H1 (cell line): ENCODE measurements around the gene TNN.

Experiments used
- CEBPB ChIP-seq: IDR thresholded peaks from 2 replicates; pipeline ENCODE4 v1.6.1; 2012; ENCODE audit warnings: low read depth, low read length
- CTCF ChIP-seq, 3 experiments: IDR thresholded peaks; 1 replicate in 2 of 3; 2 replicates in 1 of 3; pipeline versions ENCODE4 v1.5.1 to v1.6.1; 2011; ENCODE audit warnings: low read length in 3 of 3, mild to moderate bottlenecking in 3 of 3, inconsistent platforms in 2 of 3, low read depth in 1 of 3, moderate library complexity in 1 of 3; ENCODE audit not compliant: insufficient read depth in 1 of 3; ENCODE audit errors: control extremely low read depth in 1 of 3
- EZH2 ChIP-seq: fragments of 200-600 bp; sonication (generic); IDR thresholded peaks from 2 replicates; pipeline ENCODE4 v1.7.1; 2012; ENCODE audit warnings: low read depth, mild to moderate bottlenecking, moderate library complexity, low read length, inconsistent platforms; ENCODE audit not compliant: severe bottlenecking
- GTF2F1 ChIP-seq: IDR thresholded peaks from 2 replicates; pipeline ENCODE4 v1.6.1; 2012; ENCODE audit warnings: low read depth, low read length, improper control_type of control experiment, borderline replicate concordance
- JUN ChIP-seq: IDR thresholded peaks from 2 replicates; pipeline ENCODE4 v1.6.1; 2011; ENCODE audit warnings: low read depth, mild to moderate bottlenecking, improper control_type of control experiment, low read length
- JUND ChIP-seq: IDR thresholded peaks from 2 replicates; pipeline ENCODE4 v1.6.1; 2011; ENCODE audit warnings: mild to moderate bottlenecking, improper control_type of control experiment, low read length
- KDM1A ChIP-seq: fragments of 200-600, 300-600 bp; sonication (generic); IDR thresholded peaks from 2 replicates; pipeline ENCODE4 v1.7.1; 2016; ENCODE audit warnings: mild to moderate bottlenecking, low read length, borderline replicate concordance
- POLR2A ChIP-seq, 2 experiments: IDR thresholded peaks; 1 replicate in 1 of 2; 2 replicates in 1 of 2; pipeline ENCODE4 v1.6.1; 2011; ENCODE audit warnings: low read depth in 2 of 2, low read length in 2 of 2, mild to moderate bottlenecking in 2 of 2; ENCODE audit errors: control extremely low read depth in 1 of 2
- RAD21 ChIP-seq, 2 experiments: IDR thresholded peaks in 1 of 2; conservative IDR thresholded peaks in 1 of 2; 2 replicates each; pipeline ENCODE4 v1.6.1; 2011; ENCODE audit warnings: low read depth in 2 of 2, low read length in 2 of 2, improper control_type of control experiment in 1 of 2, inconsistent platforms in 1 of 2, mild to moderate bottlenecking in 1 of 2, moderate library complexity in 1 of 2
- RXRA ChIP-seq: IDR thresholded peaks from 2 replicates; pipeline ENCODE4 v1.6.1; 2011; ENCODE audit warnings: low read depth, mild to moderate bottlenecking, low read length, moderate library complexity; ENCODE audit not compliant: insufficient read depth
- SAP30 ChIP-seq: fragments of 300-600 bp; sonication (generic); IDR thresholded peaks from 2 replicates; pipeline ENCODE4 v1.7.1; 2012; ENCODE audit warnings: low read length, moderate library complexity, mild to moderate bottlenecking, inconsistent platforms; ENCODE audit not compliant: insufficient read depth, insufficient replicate concordance
- TEAD4 ChIP-seq: IDR thresholded peaks from 2 replicates; pipeline ENCODE4 v1.6.1; 2012; ENCODE audit warnings: low read depth, low read length, inconsistent platforms, mixed read lengths
- TF ChIP-seq, protein P1 (sequence below): IDR thresholded peaks from 2 replicates; pipeline ENCODE4 v1.6.1; 2011; ENCODE audit warnings: low read depth, mild to moderate bottlenecking, low read length; ENCODE audit not compliant: insufficient read depth

- TF ChIP-seq CTCF (IDR thresholded peaks at IDR 0.05; ENCODE audit: control extremely low read depth in 1 of 3, insufficient read depth in 1 of 3, low read depth in 1 of 3, low read length in 3 of 3) (no peak), POLR2A (IDR thresholded peaks at IDR 0.05; ENCODE audit: control extremely low read depth in 1 of 2, low read depth in 2 of 2, low read length in 2 of 2) (no peak), EZH2 (no peak), JUN (no peak), KDM1A (no peak), TEAD4 (no peak), SAP30 (no peak), GTF2F1 (no peak), JUND (no peak), RAD21 (IDR thresholded peaks at IDR 0.05 in 1 of 2, conservative IDR thresholded peaks at IDR 0.05 in 1 of 2; ENCODE audit: low read depth in 2 of 2, low read length in 2 of 2) (no peak), CEBPB (no peak), RXRA (no peak)
- TF ChIP-seq, protein P1, sequence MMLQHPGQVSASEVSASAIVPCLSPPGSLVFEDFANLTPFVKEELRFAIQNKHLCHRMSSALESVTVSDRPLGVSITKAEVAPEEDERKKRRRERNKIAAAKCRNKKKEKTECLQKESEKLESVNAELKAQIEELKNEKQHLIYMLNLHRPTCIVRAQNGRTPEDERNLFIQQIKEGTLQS, result no peak
These were observed 27.4 kb downstream of the TNN start for GRCh38 chr1:175095069-175095468.
